ENCODE measurements around the gene ABCC1. TPM values are rescaled to one million over a fixed set of nuclear protein-coding genes. Genes with fewer than 3 reads are reported as not detected.
A peak's percentile ranks its signal among the peaks of the same experiment; 100 is the strongest.

Gene ABCC1
- total and polyA plus RNA-seq, 2 of the 4 experiments (the other 2 are of a cell fraction): 39.4 to 66.0 TPM

GRCh38 chr16:15986261-15986660, 36.8 kb downstream of the ABCC1 start:
- Histone ChIP-seq H2BK5ac (ENCODE audit: low read depth, low read length, poor library complexity, severe bottlenecking) (no peak overlapping the region), H3K36me3 (ENCODE audit: control insufficient read depth, insufficient read depth, low read length) (peaks cover 30% of the 10 kb centered on the region), H3K4ac (ENCODE audit: low read depth, low read length) (no peak overlapping the region), H3K27me3 (ENCODE audit: control insufficient read depth, insufficient read depth, low read length) (no peaks in the 10 kb centered on the region), H4K91ac (ENCODE audit: insufficient read depth, low read depth, low read length) (no peak overlapping the region), H3K9me3 (ENCODE audit: control insufficient read depth, insufficient read depth, low read length) (peaks cover 8% of the 10 kb centered on the region), H3K23ac (ENCODE audit: low read depth, low read length) (no peak overlapping the region), H3K27ac (ENCODE audit: insufficient read depth, low read length) (no peak overlapping the region), H4K5ac (ENCODE audit: low read depth, low read length) (no peak overlapping the region), H2BK20ac (ENCODE audit: low read depth, low read length) (no peak overlapping the region; the same call in 1 of the 2 replicates), H3K4me1 (ENCODE audit: control insufficient read depth, insufficient read depth, low read length) (peaks cover 33% of the 10 kb centered on the region), H3K4me3 (ENCODE audit: insufficient read depth, low read depth, low read length) (no peak overlapping the region), H2AK5ac (ENCODE audit: low read depth, low read length) (peak overlapping the region; percentile 60; the same call in 1 of the 2 replicates), H4K8ac (ENCODE audit: low read depth in 2 of 2, low read length in 2 of 2) (no peak overlapping the region), H2AK9ac (replicated peaks; ENCODE audit: low read depth, low read length, poor library complexity) (no peak overlapping the region), H3K56ac (ENCODE audit: extremely low read depth, insufficient read depth, low read length) (no peak overlapping the region), H3K79me1 (ENCODE audit: low read depth in 1 of 2, low read length in 2 of 2) (peaks cover 13 to 99% of the 10 kb centered on the region in 2 experiments), H3K14ac (replicated peaks; ENCODE audit: low read depth, low read length) (no peak overlapping the region), H3K9ac (ENCODE audit: low read depth, low read length) (no peak overlapping the region), H3K18ac (ENCODE audit: low read depth, low read length) (no peak overlapping the region), H4K20me1 (ENCODE audit: insufficient read depth, low read length) (peaks cover 82% of the 10 kb centered on the region), H2AFZ (replicated peaks; ENCODE audit: low read length, poor library complexity) (no peak overlapping the region), H3K9me1 (ENCODE audit: insufficient read depth, low read length) (peaks cover 50% of the 10 kb centered on the region), H3K4me2 (ENCODE audit: low read depth, low read length) (no peak overlapping the region), H2BK120ac (ENCODE audit: low read depth, low read length) (no peak overlapping the region), H2BK15ac (ENCODE audit: low read depth, low read length) (no peak overlapping the region)
- DNase-seq (no peak), ATAC-seq (ENCODE audit: low read depth) (no peak)
- no peak for TF ChIP-seq CHD1 (IDR thresholded peaks at IDR 0.05; ENCODE audit: low read depth, low read length)
- no peak for TF ChIP-seq RFX5 (IDR thresholded peaks at IDR 0.05; ENCODE audit: low read depth, low read length)
- TF ChIP-seq RAD21 (IDR thresholded peaks at IDR 0.05; ENCODE audit: low read length): no peak
- no peak for TF ChIP-seq BHLHE40 (IDR thresholded peaks at IDR 0.05; ENCODE audit: low read depth, low read length)
- no peak for TF ChIP-seq MAZ (IDR thresholded peaks at IDR 0.05; ENCODE audit: borderline replicate concordance, low read depth, low read length)
- TF ChIP-seq MAFK (IDR thresholded peaks at IDR 0.05; ENCODE audit: low read depth, low read length): no peak
- no peak for TF ChIP-seq RCOR1 (IDR thresholded peaks at IDR 0.05; ENCODE audit: insufficient replicate concordance, low read length)
- no peak for TF ChIP-seq ELK1 (IDR thresholded peaks at IDR 0.05; ENCODE audit: borderline replicate concordance, low read depth, low read length)
- no peak for TF ChIP-seq SMC3 (IDR thresholded peaks at IDR 0.05; ENCODE audit: low read depth, low read length)
- no peak for TF ChIP-seq POLR2A (IDR thresholded peaks at IDR 0.05; ENCODE audit: low read depth, low read length)
- no peak for TF ChIP-seq FOS (IDR thresholded peaks at IDR 0.05; ENCODE audit: low read depth, low read length)
- no peak for TF ChIP-seq MXI1 (IDR thresholded peaks at IDR 0.05; ENCODE audit: borderline replicate concordance, low read depth, low read length)
- no peak for TF ChIP-seq NFE2L2 (IDR thresholded peaks at IDR 0.05; ENCODE audit: low read depth, low read length)
- TF ChIP-seq CTCF (conservative IDR thresholded peaks at IDR 0.05; ENCODE audit: low read depth, low read length): no peak
- TF ChIP-seq USF2 (IDR thresholded peaks at IDR 0.05; ENCODE audit: low read depth, low read length): no peak
- TF ChIP-seq CEBPB (IDR thresholded peaks at IDR 0.05; ENCODE audit: low read depth, low read length): no peak
- WGBS, 2 experiments (ENCODE audit: extremely low coverage in 2 of 2, insufficient read length in 1 of 2): 100% methylated on average over 2 of the region's 9 CpGs; no CpG with 5 or more reads in 1 of the 2 experiments
- ChIA-PET POLR2A (ENCODE audit: unreplicated experiment) (no interaction called here), CTCF (no interaction called here)
- intact Hi-C loops (cut with micrococcal nuclease): no loop called here
- dilution Hi-C loops (cut with HindIII; ENCODE audit: low sequenced_read_pairs, unreplicated experiment): no loop called here
- BruUV-seq (replicated peaks): no TSS peak
- in situ Hi-C loops (cut with MboI; ENCODE audit: low sequenced_read_pairs): no loop called here

Measured in IMR-90 (cell line).